GM23338 (cell line): ENCODE results near the gene NLK. TPM values are rescaled to one million over a fixed set of nuclear protein-coding genes. Genes with fewer than 3 reads are reported as not detected.

Experiments used
- ATAC-seq: fragments of 200-7000 bp; cut with Tn5 transposase; 3 replicates; pipeline ENCODE4 v1.9.1; 2020
- DNase-seq: peaks from one replicate; pipeline ENCODE4 v3.0.0-alpha.2; 2015; ENCODE audit warnings: low spot score
- H2AFZ ChIP-seq: fragments of 200-600 bp; sonication (generic); 2 replicates; pipeline ENCODE4 v1.8.0; 2016; ENCODE audit warnings: antibody characterized with exemption, mild to moderate bottlenecking, moderate library complexity
- H3F3A ChIP-seq: fragments of 200-600 bp; sonication (generic); replicated peaks from 2 replicates; pipeline ENCODE4 v1.8.0; 2017; ENCODE audit warnings: antibody characterized with exemption, mixed run types, low read depth
- H3K27ac ChIP-seq: fragments of 200-600 bp; sonication (generic); 2 replicates; pipeline ENCODE4 v1.6.1; 2016; ENCODE audit warnings: low read depth
- H3K27me3 ChIP-seq: fragments of 200-600 bp; sonication (generic); 2 replicates; pipeline ENCODE4 v1.8.0; 2016; ENCODE audit warnings: mild to moderate bottlenecking, mixed run types, moderate library complexity; ENCODE audit not compliant: insufficient read depth
- H3K36me3 ChIP-seq: fragments of 200-600 bp; sonication (generic); 2 replicates; pipeline ENCODE4 v1.8.0; 2016; ENCODE audit warnings: mild to moderate bottlenecking; ENCODE audit not compliant: insufficient read depth
- H3K4me1 ChIP-seq: fragments of 200-600 bp; sonication (generic); 2 replicates; pipeline ENCODE4 v1.8.0; 2016; ENCODE audit warnings: mild to moderate bottlenecking, moderate library complexity; ENCODE audit not compliant: insufficient read depth
- H3K4me2 ChIP-seq: fragments of 200-600 bp; sonication (generic); 2 replicates; pipeline ENCODE4 v1.7.1; 2017; ENCODE audit warnings: mixed run types
- H3K4me3 ChIP-seq: fragments of 200-600 bp; sonication (generic); 2 replicates; pipeline ENCODE4 v1.6.1; 2016; ENCODE audit warnings: mixed run types
- H3K79me2 ChIP-seq: fragments of 200-600 bp; sonication (generic); replicated peaks from 2 replicates; pipeline ENCODE4 v1.8.0; 2017; ENCODE audit warnings: mild to moderate bottlenecking; ENCODE audit not compliant: insufficient read depth
- H3K9me2 ChIP-seq: fragments of 200-600 bp; sonication (generic); 2 replicates; pipeline ENCODE4 v1.8.0; 2017; ENCODE audit not compliant: insufficient read depth
- H4K20me1 ChIP-seq: fragments of 200-600 bp; sonication (generic); replicated peaks from 2 replicates; pipeline ENCODE4 v1.8.0; 2017; ENCODE audit warnings: mild to moderate bottlenecking; ENCODE audit not compliant: insufficient read depth
- H3K27ac Mint-ChIP-seq: 2 replicates; pipeline ENCODE4 v1.8.0; 2020; ENCODE audit warnings: inconsistent platforms, mild to moderate bottlenecking, moderate library complexity, mixed read lengths
- H3K27me3 Mint-ChIP-seq: 3 replicates; pipeline ENCODE4 v1.8.0; 2022; ENCODE audit warnings: low read depth, mild to moderate bottlenecking, moderate library complexity, mixed read lengths, inconsistent platforms; ENCODE audit not compliant: insufficient read depth, poor library complexity
- H3K36me3 Mint-ChIP-seq: 3 replicates; pipeline ENCODE4 v1.8.0; 2021; ENCODE audit warnings: low read depth, mild to moderate bottlenecking, inconsistent platforms, moderate library complexity, mixed read lengths
- H3K4me1 Mint-ChIP-seq: 3 replicates; pipeline ENCODE4 v1.8.0; 2020; ENCODE audit warnings: mild to moderate bottlenecking, inconsistent platforms, mixed read lengths
- H3K4me3 Mint-ChIP-seq: 3 replicates; pipeline ENCODE4 v1.8.0; 2021; ENCODE audit warnings: moderate library complexity, mild to moderate bottlenecking, inconsistent platforms, mixed read lengths
- H3K9me3 Mint-ChIP-seq: 3 replicates; pipeline ENCODE4 v1.8.0; 2020; ENCODE audit warnings: moderate library complexity, mild to moderate bottlenecking, inconsistent platforms, mixed read lengths
- CTCF ChIP-seq, 2 experiments: fragments of 200-600 bp in 1 of 2; sonication (generic) in 1 of 2; conservative IDR thresholded peaks; 2 replicates each; pipeline versions ENCODE4 v1.5.1 to v1.6.1; 2016 to 2017; ENCODE audit warnings: antibody characterized with exemption in 2 of 2, low read depth in 2 of 2, mild to moderate bottlenecking in 2 of 2, moderate library complexity in 1 of 2
- EZH2 ChIP-seq: fragments of 200-600 bp; sonication (generic); IDR thresholded peaks from one replicate; pipeline ENCODE4 v1.8.0; 2017; ENCODE audit warnings: antibody characterized with exemption, mild to moderate bottlenecking, low read depth; ENCODE audit not compliant: unreplicated experiment
- EZH2phosphoT487 ChIP-seq: fragments of 200-600 bp; sonication (generic); IDR thresholded peaks from one replicate; pipeline ENCODE4 v1.8.1; 2018; ENCODE audit warnings: antibody characterized with exemption; ENCODE audit not compliant: unreplicated experiment
- NANOG ChIP-seq: IDR thresholded peaks from 2 replicates; pipeline ENCODE4 v1.6.1; 2016; ENCODE audit warnings: antibody characterized with exemption, borderline replicate concordance
- STAT1 ChIP-seq: IDR thresholded peaks from one replicate; pipeline ENCODE4 v1.6.1; 2016; ENCODE audit warnings: antibody characterized with exemption; ENCODE audit not compliant: unreplicated experiment
- ZNF114 ChIP-seq: fragments of 250-450 bp; sonication (Bioruptor Pico); IDR thresholded peaks from 2 replicates; pipeline ENCODE4 v1.5.0; 2020; ENCODE audit warnings: mild to moderate bottlenecking, moderate library complexity
- ZNF331 ChIP-seq: fragments of 250-450 bp; sonication (Bioruptor Pico); IDR thresholded peaks from 2 replicates; pipeline ENCODE4 v1.5.0; 2020; ENCODE audit warnings: low read depth, mild to moderate bottlenecking, moderate library complexity
- ZNF462 ChIP-seq: fragments of 250-450 bp; sonication (Bioruptor Pico); IDR thresholded peaks from 2 replicates; pipeline ENCODE4 v1.5.0; 2020; ENCODE audit warnings: mild to moderate bottlenecking, moderate library complexity
- polyA plus RNA-seq: library from polyadenylated mRNA; unstranded; fragments of >200 nt; fragmentation: Nextera tagmentation; extraction: Ambion mirVana; gene quantifications from 2 replicates; pipeline ENCODE4 v1.2.1, GENCODE V29; 2016
- total RNA-seq: library from RNA; depleted of rRNA; stranded (reverse); fragments of >200 nt; shearing (Covaris generic); gene quantifications from 2 replicates; pipeline ENCODE4 v1.2.3, GENCODE V29; 2014

NLK gene
- total and polyA plus RNA-seq, 2 experiments from 2014 or later = 34.7 to 78.5 TPM

GRCh38 chr17:28056276-28056620, 13.8 kb downstream of the NLK start (continued):
- no peak for TF ChIP-seq ZNF462 (CRISPR knock-in tag)

- no peaks in the 10 kb centered on the region for H3K36me3 ChIP-seq
- H3K9me3 Mint-ChIP-seq = no peaks in the 10 kb centered on the region
- H3K4me1 ChIP-seq = peaks cover 59% of the 10 kb centered on the region
- no peak overlapping the region for H2AFZ ChIP-seq
- H3K27ac ChIP-seq = no peak overlapping the region
- peaks cover 50% of the 10 kb centered on the region for H3K4me1 Mint-ChIP-seq
- DNase-seq (no peak), ATAC-seq (no peak)
- H3K27me3 Mint-ChIP-seq = peaks cover 1% of the 10 kb centered on the region
- no peaks in the 10 kb centered on the region for H3F3A ChIP-seq
- no peaks in the 10 kb centered on the region for H3K27me3 ChIP-seq
- no peak overlapping the region for H3K4me3 ChIP-seq
- H3K4me3 Mint-ChIP-seq = no peak overlapping the region
- H3K9me2 ChIP-seq = no peaks in the 10 kb centered on the region
- no peaks in the 10 kb centered on the region for H3K36me3 Mint-ChIP-seq
- H3K27ac Mint-ChIP-seq = no peak overlapping the region
- peak overlapping the region; percentile 25 for H3K4me2 ChIP-seq
- peaks cover 99% of the 10 kb centered on the region for H3K79me2 ChIP-seq
- H4K20me1 ChIP-seq = peaks cover 47% of the 10 kb centered on the region
- TF ChIP-seq EZH2phosphoT487 = no peak
- TF ChIP-seq STAT1 = no peak
- TF ChIP-seq NANOG = no peak
- no peak for TF ChIP-seq ZNF114 (CRISPR knock-in tag)
- no peak for TF ChIP-seq ZNF462 (CRISPR knock-in tag)
- TF ChIP-seq CTCF (conservative IDR thresholded peaks at IDR 0.05; ENCODE audit: low read depth in 2 of 2) = no peak
- TF ChIP-seq ZNF331 = no peak
- TF ChIP-seq EZH2 = no peak
Measured at GRCh38 chr17:28057731-28058246, 15.3 kb downstream of the NLK start.
